Heart left ventricle (tissue), 13 donors: Measurements from ENCODE around the gene ORM2.

ENCODE experiments used
- CTCF ChIP-seq, 12 donors: fragments of 200-600 bp; sonication (generic) in 4 of 12; IDR thresholded peaks; one replicate each; pipeline versions ENCODE4 v1.5.0 to v1.8.0; 2018 to 2022; ENCODE audit warnings: antibody characterized with exemption in 12 of 12, mild to moderate bottlenecking in 5 of 12
- POLR2A ChIP-seq, 2 donors: fragments of 450-650 bp; IDR thresholded peaks; one replicate each; pipeline ENCODE4 v1.6.1; 2017; ENCODE audit warnings: antibody characterized with exemption in 2 of 2, mild to moderate bottlenecking in 2 of 2, moderate library complexity in 2 of 2
- donor health status: ischemic (EF 13 %, LVEDD 7.1; RV severe dilation, severe dysfunction).
- donor health status: DM: no; HTN: yes; CAD: no.
- donor health status: DM: no; HTN: no; CAD: no.
- donor health status: ischemic (EF 25% LVEDD 6.9; RV normal size, moderate dysfunction).
- donor health status: ischemic (EF 25% LVEDD 5.7; RV mildly dilated, moderate dysfunction).
- donor health status: ischemic (EF 35%, LVEDD 5.7; RV mildly dilated, moderate dysfunction).
- donor health status: nonischemic (EF 11% LVEDD 7.7; RV severe dilation, severe dysfunction).
- donor health status: DM: yes; HTN: yes; CAD: no.
- donor health status: PGD.
- donor health status: ischemic (EF 29% LVEDD 5.4; RV normal size, mild dysfunction).
- donor health status: nonischemic (EF 23%, LVEDD 6.1; RV moderate dilation, normal function).

- TF ChIP-seq POLR2A (IDR thresholded peaks at IDR 0.05): no peak
- TF ChIP-seq CTCF (IDR thresholded peaks at IDR 0.05): peak; percentile 77 to 96 (median 93)
Observed at GRCh38 chr9:114291064-114291474, 38.6 kb upstream of the ORM2 start.
